ENCODE results near the gene WDR75.

DNA sequence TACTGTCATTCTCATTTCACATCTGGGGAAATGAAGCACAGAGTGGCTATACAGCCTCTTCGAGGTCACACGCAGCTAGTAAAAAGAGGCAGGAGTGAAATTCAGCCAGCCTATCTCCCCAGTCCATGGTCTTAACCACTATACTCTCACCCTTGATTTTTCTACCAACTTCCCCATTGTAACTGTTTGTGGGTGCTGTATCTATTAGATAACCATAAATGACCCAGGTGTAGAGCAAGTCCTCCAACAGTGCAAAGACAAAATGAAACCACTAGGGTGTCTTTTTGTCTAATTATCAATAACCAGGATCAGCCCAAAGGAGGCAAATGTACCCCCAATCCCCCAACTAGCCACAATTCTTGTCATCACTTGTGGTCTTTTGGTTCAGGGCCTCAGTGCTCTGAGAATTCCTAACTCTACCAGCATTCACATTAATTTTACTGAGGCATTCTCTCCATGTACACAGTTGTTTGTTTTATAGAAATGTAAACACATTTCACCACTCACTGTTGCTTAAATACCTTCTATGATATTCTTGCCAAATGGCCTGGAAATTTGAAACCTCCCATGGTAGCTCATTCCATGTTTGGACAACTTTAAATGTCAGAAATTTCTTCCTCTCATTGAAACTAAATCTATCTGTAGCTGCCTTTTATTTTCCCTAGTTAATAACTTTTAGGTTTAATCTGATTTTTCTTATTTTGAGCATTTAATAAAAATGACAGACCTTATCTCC lies 80.6 kb downstream of the WDR75 start:
- TF ChIP-seq, protein P1, sequence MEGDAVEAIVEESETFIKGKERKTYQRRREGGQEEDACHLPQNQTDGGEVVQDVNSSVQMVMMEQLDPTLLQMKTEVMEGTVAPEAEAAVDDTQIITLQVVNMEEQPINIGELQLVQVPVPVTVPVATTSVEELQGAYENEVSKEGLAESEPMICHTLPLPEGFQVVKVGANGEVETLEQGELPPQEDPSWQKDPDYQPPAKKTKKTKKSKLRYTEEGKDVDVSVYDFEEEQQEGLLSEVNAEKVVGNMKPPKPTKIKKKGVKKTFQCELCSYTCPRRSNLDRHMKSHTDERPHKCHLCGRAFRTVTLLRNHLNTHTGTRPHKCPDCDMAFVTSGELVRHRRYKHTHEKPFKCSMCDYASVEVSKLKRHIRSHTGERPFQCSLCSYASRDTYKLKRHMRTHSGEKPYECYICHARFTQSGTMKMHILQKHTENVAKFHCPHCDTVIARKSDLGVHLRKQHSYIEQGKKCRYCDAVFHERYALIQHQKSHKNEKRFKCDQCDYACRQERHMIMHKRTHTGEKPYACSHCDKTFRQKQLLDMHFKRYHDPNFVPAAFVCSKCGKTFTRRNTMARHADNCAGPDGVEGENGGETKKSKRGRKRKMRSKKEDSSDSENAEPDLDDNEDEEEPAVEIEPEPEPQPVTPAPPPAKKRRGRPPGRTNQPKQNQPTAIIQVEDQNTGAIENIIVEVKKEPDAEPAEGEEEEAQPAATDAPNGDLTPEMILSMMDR (IDR thresholded peaks at IDR 0.05 in 8 of 11, conservative IDR thresholded peaks at IDR 0.05 in 3 of 11), result no peak
- TF ChIP-seq POLR2AphosphoS5 (IDR thresholded peaks at IDR 0.05), result no peak

All from spleen (tissue), 7 donors.